Nephron (organoid): Measurements from ENCODE around the gene PRDM12.
A peak's percentile ranks its signal among the peaks of the same experiment; 100 is the strongest.

Experiments
- H3K27ac Mint-ChIP-seq, 3 experiments: 2 replicates each; pipeline ENCODE4 v1.8.0; 2020; ENCODE audit warnings: mixed read lengths in 3 of 3, mild to moderate bottlenecking in 2 of 3, moderate library complexity in 1 of 3
- H3K27me3 Mint-ChIP-seq: 2 replicates; pipeline ENCODE4 v1.8.0; 2021; ENCODE audit warnings: low read depth, mild to moderate bottlenecking, moderate library complexity, mixed read lengths
- H3K36me3 Mint-ChIP-seq: 2 replicates; pipeline ENCODE4 v1.8.0; 2020; ENCODE audit warnings: low read depth, mixed read lengths
- H3K4me1 Mint-ChIP-seq: 2 replicates; pipeline ENCODE4 v1.8.0; 2020; ENCODE audit warnings: mixed read lengths
- H3K4me3 Mint-ChIP-seq, 3 experiments: 2 replicates each; pipeline ENCODE4 v1.8.0; 2020; ENCODE audit warnings: mild to moderate bottlenecking in 3 of 3, mixed read lengths in 3 of 3, moderate library complexity in 2 of 3
- H3K9me3 Mint-ChIP-seq: 2 replicates; pipeline ENCODE4 v1.8.0; 2020; ENCODE audit warnings: mixed read lengths
- TF ChIP-seq, protein P1 (sequence below), 3 experiments: fragments of 200-600 bp; sonication (generic); IDR thresholded peaks; one replicate each; pipeline ENCODE4 v1.5.0; 2021; ENCODE audit warnings: antibody characterized with exemption in 3 of 3; ENCODE audit not compliant: unreplicated experiment in 3 of 3

Gene PRDM12

DNA sequence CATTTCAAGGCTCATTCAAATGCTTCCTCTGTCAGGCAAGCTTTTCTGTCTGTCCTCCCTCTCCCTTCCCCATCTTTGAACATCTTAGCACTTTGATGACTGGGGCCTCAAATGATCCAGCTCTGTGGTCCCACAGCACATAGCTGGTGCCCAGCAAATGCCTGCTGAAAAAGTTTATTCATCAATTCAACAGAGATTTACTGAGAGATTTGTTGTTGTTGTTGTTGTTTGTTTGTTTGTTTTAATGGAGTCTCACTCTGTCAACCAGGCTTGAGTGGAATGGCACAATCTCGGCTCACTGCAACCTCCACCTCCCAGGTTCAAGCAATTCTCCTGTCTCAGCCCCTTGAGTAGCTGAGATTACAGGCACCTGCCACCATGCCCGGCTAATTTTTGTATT is 23.2 kb downstream of the PRDM12 start:
- Mint-ChIP-seq H3K4me3 (no peak overlapping the region), H3K4me1 (peaks cover 14% of the 10 kb centered on the region), H3K9me3 (no peaks in the 10 kb centered on the region), H3K27me3 (peaks cover 19% of the 10 kb centered on the region), H3K27ac (no peak overlapping the region), H3K36me3 (no peaks in the 10 kb centered on the region)
- TF ChIP-seq, protein P1, sequence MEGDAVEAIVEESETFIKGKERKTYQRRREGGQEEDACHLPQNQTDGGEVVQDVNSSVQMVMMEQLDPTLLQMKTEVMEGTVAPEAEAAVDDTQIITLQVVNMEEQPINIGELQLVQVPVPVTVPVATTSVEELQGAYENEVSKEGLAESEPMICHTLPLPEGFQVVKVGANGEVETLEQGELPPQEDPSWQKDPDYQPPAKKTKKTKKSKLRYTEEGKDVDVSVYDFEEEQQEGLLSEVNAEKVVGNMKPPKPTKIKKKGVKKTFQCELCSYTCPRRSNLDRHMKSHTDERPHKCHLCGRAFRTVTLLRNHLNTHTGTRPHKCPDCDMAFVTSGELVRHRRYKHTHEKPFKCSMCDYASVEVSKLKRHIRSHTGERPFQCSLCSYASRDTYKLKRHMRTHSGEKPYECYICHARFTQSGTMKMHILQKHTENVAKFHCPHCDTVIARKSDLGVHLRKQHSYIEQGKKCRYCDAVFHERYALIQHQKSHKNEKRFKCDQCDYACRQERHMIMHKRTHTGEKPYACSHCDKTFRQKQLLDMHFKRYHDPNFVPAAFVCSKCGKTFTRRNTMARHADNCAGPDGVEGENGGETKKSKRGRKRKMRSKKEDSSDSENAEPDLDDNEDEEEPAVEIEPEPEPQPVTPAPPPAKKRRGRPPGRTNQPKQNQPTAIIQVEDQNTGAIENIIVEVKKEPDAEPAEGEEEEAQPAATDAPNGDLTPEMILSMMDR (IDR thresholded peaks at IDR 0.05; ENCODE audit: unreplicated experiment in 3 of 3), result no peak

DNA sequence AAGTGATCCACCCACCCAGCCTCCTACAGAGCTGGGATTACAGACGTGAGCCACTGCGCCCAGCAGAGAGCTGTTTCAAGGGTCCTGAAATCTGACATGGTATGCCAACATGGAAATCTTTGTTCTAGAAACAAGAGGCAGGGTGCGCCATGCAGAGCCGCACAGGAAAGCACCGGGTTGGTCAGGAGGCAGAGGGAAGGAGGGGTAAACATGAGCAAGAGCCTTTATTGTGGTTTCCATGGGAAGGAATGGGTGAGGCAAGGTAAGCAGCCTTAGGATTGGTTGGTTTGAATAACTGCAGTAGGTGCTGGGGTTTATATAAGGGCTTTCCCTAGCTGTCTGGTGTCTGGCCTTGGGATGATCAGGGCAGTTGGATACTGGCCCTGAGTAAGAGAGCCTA is 23.7 kb downstream of the PRDM12 start:
- Mint-ChIP-seq H3K36me3 (no peaks in the 10 kb centered on the region), H3K4me3 (no peak overlapping the region), H3K4me1 (peaks cover 15% of the 10 kb centered on the region), H3K27me3 (peaks cover 18% of the 10 kb centered on the region), H3K27ac (no peak overlapping the region), H3K9me3 (no peaks in the 10 kb centered on the region)
- TF ChIP-seq, protein P1 (IDR thresholded peaks at IDR 0.05; ENCODE audit: unreplicated experiment in 3 of 3), result no peak

DNA sequence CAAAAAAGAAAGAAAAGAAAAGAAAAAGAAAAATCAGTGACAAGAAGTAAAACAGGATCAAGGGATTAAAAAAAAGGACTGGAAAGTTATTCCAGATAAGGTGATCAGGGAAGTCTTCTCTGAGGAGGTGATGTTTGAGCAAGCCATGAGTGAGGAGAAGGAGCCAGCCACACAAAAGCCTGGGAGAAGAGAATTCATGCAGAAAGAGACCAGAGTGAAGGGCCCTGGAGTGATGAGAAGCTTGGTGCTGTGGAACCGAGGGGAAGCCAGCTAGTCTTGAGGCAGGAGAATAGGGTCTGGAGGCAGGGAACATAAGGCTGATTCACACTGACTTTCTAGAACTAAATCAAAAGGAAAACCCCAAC is 25.2 kb downstream of the PRDM12 start:
- Mint-ChIP-seq H3K4me3 (peak overlapping the region in 2 of 3 experiments; percentile 71 to 72), H3K27ac (peak overlapping the region; percentile 27 to 72 (median 62))

DNA sequence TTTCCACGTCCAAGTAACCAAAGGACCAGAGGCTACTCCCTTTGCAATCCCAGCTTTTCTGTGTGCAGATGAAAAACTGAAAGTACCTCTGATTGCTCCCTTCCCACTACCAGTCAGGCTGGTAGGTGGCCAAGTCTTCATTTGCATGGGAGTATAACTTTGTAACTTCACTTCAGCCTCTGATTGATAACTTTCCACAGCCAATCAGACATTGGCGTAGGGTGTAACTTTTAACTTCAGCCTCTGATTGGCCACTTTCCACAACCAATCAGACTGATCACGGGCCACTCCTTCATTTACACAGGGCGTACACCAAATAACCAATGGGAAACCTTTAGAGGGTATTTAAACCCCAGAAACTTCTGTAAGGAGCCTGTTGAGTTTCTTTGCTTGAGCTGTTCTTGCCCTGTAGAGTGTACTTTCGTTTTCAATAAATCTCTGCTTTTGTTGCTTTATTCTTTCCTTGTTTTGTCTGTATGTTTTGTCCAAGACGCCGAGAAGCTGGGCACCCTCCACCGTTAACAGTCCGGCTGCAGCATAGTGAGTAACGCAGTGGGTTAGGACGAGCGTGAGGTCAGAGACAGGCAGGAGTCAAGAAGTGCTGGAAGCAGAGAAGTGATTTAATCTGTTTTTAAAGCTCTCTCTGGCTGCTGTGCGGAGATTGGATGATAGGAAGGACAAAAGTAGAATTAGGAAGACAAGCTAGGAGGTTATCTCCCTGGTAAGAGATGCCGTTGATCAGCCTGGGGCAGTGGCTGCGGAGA is 25.7 kb downstream of the PRDM12 start:
- peaks cover 13% of the 10 kb centered on the region for H3K27me3 Mint-ChIP-seq
- peaks cover 4% of the 10 kb centered on the region for H3K36me3 Mint-ChIP-seq
- H3K27ac Mint-ChIP-seq, result peak overlapping the region; percentile 27 to 72 (median 62)
- H3K4me1 Mint-ChIP-seq, result peaks cover 31% of the 10 kb centered on the region
- peak overlapping the region; percentile 8 to 72 (median 71) for H3K4me3 Mint-ChIP-seq
- TF ChIP-seq, protein P1 (IDR thresholded peaks at IDR 0.05; ENCODE audit: unreplicated experiment in 3 of 3), result no peak
- H3K9me3 Mint-ChIP-seq, result no peaks in the 10 kb centered on the region

More for the DNA sequence above, 25.2 kb downstream of the PRDM12 start:
- Mint-ChIP-seq H3K36me3 (no peaks in the 10 kb centered on the region), H3K9me3 (no peaks in the 10 kb centered on the region), H3K27me3 (peaks cover 13% of the 10 kb centered on the region), H3K4me1 (peaks cover 27% of the 10 kb centered on the region)
- TF ChIP-seq, protein P1 (IDR thresholded peaks at IDR 0.05; ENCODE audit: unreplicated experiment in 3 of 3), result no peak

DNA sequence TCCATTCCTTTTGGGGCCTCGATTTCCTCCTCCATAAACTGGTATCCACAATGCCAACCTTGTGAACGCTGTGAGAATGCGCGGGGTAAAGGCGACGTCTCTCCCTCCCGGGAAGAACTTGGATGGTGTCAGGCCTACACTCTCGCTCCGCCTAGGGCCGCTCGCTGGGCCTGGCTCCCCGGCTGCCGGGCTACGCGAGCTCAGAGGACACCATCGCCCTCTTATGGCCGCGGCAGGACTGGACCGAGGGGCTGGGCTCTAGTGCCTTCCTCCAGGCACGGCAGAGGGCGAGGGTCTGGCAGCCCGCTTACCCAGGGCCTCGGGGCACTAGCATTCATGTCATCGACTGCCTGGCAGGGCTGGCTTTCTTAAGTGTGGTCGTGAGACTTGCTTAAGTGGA is 27.9 kb downstream of the PRDM12 start:
- peak overlapping the region; percentile 63 to 94 (median 93) for H3K4me3 Mint-ChIP-seq
- no peaks in the 10 kb centered on the region for H3K9me3 Mint-ChIP-seq
- peaks cover 34% of the 10 kb centered on the region for H3K4me1 Mint-ChIP-seq
- H3K27ac Mint-ChIP-seq, result peak overlapping the region; percentile 76 to 87 (median 85)
- TF ChIP-seq, protein P1 (IDR thresholded peaks at IDR 0.05; ENCODE audit: unreplicated experiment in 3 of 3), result peak in 1 of 3 experiments; percentile 53
- H3K27me3 Mint-ChIP-seq, result peaks cover 8% of the 10 kb centered on the region
- H3K36me3 Mint-ChIP-seq, result peaks cover 22% of the 10 kb centered on the region

DNA sequence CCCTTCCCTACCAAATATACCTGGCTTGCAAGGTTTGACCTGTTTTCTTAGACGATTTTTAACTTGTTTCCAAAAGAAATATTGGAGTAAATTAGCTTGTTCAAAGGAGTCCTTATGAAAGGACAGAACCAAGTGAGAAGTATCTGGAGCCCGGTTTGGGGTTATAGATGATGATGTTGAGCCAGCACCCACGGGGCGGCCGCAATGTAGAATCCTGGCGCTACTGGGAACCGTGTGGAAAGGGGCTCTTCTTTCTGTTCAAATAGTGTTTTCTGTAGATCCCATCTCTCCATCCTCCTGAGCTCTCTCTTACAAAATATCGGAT is 28.7 kb downstream of the PRDM12 start:
- Mint-ChIP-seq H3K36me3 (peaks cover 27% of the 10 kb centered on the region), H3K9me3 (no peaks in the 10 kb centered on the region)
- TF ChIP-seq, protein P1 (IDR thresholded peaks at IDR 0.05; ENCODE audit: unreplicated experiment in 3 of 3), result no peak

More for the DNA sequence above, 28.7 kb downstream of the PRDM12 start:
- Mint-ChIP-seq H3K27ac (peak overlapping the region; percentile 87 to 98 (median 89)), H3K4me3 (peak overlapping the region; percentile 93 to 94 (median 94)), H3K27me3 (peaks cover 4% of the 10 kb centered on the region), H3K4me1 (peaks cover 34% of the 10 kb centered on the region)
